GM19438 (cell line): ENCODE data around the gene SERTAD2.

ENCODE experiments used
- ATAC-seq: cut with Tn5 transposase; IDR thresholded peaks from one replicate; pipeline ENCODE4 v1.9.1; 2021; ENCODE audit warnings: low read depth; ENCODE audit not compliant: unreplicated experiment

SERTAD2 gene

DNA sequence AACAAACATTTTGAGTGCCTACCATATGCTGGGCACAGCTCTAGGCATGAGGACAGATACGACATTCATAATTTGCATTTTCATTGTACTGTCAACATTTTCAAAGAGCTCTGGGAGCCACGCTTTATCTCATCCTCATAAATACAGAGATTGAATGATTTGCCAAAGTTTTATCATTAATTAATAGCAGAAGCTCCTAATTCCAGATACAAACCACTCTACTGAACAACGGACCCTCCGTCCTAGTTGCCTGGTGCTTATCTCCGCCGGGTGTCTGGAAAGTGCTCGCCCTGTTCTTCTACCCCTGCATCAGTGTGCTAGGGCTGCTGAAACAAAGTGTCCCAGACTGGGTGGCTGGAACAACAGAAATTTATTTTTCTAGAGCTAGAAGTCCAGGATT, 23.8 kb downstream of the SERTAD2 start:
- no peak for ATAC-seq

GRCh38 chr2:64629329-64629781, 24.4 kb downstream of the SERTAD2 start:
- no peak for ATAC-seq

DNA sequence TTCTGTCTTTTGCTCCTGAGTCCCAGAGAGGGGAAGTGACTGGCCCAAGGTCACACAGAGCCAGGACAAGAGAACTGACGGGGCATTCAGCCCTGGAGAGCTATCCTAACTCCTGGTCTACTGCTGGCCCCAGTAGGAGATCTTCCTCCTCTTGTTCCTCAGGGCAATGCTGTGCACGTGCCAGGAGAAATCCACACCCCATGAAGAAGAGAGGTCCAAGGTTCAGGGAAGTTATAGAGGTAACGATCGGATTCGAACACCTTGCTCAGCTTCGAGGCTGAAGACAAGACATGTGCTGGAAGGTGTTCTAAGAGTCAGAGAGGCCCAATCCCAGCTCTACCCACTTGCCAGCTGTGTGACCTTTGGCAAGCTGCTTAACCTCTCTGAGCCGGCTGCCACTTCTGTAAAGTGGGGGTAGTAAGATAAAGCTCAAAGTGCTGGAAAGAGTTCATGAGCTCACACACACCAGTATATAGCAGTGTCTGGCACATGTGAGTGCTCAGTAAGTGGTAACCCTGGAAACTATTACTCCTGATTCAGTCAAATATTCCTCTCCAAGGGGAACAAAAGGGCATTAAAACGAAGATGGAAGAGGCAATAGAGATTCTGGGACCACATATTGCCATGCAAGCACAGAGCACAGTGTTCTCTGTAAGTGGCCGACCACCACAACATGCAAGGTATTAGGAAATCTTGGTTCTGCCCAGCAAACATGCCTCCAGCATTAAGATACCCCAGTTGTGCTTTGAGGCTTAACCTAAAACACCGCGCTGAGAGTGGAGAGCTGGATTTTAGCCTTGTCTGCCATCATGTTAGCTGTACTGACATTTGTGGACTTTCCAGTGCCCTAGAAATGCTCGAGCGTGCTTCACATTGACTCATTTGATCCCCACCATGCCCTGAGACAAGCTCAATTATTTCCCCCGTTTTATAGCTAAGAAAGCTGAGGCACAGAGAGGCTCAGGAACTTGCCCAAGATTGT, 25.6 kb downstream of the SERTAD2 start:
- ATAC-seq: no peak

DNA sequence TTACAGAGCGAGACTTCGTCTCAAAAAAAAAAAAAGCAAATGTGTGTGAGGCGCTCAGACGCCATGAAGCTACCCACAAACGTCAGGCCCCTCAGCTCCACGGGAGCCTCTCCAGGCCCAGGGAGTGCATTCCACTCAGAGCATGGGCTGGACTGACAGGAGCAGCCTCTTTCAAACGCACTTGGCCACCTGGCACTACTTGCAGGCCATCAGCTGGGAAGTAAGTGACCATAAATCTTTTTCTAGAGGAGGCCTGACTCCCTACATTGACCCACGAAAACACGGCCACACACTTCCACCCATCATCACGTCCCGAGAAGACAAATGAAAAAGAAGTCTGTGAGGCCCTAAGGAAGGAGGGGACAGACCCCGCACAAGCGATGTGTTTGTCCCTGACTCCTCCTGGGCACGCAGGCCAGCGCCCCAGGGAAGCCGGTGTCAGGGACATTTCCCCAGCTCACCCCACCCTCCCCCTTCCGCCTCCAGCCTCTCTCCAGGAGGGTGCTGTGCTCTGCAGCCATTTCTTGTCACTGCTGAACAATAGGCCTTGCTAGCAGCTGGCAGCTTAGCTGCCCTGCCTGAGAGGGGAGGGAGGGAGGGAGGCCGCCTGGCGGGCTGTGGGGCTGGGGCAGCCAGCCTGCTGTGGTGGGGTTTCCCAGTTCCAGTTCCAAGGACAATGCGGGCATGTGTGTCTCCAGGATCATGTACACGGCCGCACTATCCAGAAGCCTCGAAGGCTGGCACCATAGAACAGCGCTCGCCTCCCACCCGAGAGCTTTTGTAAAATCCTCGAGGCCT, 26.6 kb downstream of the SERTAD2 start:
- no peak for ATAC-seq

DNA sequence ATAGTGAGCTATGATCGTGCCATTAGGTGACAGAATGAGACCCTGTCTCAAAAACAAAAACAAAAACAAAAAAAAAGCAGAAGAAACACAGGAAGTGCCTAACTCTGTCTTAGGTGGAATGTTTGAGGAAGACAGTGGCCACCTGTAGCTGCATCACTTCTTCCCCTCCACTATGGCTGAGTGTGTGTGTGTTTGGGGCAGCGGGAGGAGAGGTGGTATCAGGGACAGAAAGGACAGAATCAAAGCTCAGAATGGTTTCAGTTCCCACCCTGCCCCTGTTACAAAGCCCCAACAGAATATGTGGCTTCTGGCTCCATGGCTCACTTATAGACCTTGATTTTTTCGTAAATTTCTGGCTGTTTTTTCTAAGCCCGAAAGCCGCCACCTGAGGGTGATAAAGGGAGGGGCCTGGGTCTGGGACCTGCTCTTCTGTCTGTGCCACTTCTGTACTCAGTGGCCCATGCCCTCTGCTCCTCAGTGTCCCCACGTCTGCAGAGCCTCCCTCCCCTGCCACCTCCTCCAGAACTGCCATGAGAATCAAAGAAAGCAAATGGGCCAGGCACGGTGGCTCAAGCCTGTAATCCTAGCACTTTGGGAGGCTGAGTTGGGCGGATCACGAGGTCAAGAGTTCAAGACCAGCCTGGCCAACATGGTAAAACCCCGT, 27.4 kb downstream of the SERTAD2 start:
- no peak for ATAC-seq

DNA sequence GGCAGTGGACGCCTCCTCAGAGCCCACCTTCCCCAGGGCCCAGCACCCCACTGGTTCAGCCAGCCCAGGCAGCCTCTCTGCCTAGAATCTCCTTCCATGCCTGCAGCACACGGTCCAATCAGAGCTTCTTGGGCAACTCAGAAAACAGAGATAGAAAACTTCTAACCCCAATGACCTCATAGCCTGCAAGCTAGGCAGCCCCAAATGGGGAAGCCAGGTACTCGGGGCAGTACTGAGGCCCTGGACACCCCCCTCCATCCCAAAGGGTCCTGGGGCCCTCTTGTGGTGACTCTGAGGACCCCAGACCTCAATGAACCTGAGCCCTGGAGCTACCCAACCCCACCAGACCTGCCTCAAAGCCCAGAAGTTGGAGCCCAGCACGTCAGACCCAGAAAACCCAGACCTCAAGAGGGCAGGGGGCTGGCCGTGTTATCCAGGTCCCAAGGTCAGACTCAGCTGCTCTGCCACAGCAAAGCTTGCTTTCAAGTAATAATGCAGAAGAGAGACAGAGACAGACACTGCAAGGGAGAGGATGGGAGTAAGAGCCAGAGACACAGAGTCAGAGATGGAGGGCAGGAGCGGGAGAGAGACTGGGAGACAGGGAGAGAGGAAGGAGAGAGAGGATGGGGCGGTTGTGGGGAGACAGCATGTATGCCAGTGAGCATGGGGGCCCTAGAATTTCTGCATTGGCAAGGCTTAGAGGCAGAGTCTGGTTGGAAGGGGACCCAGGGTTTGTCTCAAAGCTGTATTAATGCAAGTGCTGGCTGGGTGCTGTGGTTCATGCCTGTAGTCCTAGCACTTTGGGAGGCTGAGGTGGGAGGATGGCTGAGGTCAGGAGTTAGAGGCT, 28.2 kb downstream of the SERTAD2 start:
- no peak for ATAC-seq

DNA sequence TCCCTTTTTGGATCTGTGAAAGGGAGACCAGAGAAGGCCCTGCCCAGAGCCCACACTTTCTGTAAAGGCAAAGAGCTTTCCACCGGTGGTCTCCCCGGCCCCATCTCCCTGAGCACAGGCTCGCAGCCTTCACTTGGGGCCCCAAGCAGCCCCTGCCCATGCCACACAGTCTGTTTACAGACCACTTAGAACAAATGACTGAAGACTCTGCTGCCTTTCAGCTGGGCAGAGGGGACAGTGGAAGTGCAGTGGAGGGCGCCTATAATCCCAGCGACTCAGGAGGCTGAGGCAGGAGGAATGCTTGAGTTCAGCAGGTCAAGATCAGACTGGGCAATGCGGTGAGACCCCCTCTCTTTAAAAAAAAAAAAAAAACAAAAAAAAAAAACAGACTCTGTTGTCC, 28.9 kb downstream of the SERTAD2 start:
- no peak for ATAC-seq

DNA sequence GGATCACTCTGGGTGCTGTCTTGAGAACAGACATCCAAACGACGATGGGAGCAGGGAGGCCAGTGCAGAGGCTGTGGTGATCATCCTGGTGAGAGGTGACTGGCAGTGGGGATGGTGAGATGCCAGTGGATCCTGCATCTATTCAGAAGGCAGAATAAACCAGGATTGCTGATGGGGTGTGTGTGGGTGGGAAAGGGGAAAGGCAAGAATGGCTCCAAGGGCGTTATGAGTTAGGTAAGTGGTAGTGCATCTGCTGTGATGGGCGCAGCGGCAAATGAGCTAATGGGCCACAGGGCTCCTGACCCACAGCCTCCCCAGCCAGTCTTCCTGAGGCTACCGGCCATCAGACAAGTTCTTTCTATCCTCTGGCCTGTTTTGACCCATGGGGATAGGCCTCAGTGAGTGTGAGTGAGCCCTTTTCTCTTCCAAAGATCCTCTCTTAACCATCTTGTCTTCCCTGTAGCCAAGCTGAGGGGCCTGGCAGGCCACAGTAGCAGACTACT, 29.6 kb downstream of the SERTAD2 start:
- no peak for ATAC-seq

- no peak for ATAC-seq
These were observed 30.4 kb downstream of the SERTAD2 start for GRCh38 chr2:64623242-64623850.

GRCh38 chr2:64622443-64623241, 31.1 kb downstream of the SERTAD2 start:
- ATAC-seq: no peak

DNA sequence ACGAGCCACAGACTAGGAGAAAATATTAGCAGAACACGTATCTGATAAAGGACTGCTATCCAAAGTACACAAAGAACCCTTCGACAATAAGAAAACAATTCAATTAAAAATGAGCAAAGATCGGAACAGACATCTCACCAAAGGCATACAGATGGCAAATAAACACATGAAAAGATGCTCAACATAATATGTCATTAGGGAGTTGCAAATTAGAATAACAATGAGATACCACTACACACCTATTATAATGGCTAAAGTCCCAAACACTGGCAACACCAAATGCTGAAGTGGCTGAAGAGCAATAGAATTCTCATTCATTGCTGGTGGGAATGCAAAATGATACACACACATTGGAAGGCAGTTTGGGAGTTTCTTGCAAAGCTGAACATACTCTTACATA, 33.1 kb downstream of the SERTAD2 start:
- ATAC-seq: no peak

GRCh38 chr2:64617631-64618151, 36.0 kb downstream of the SERTAD2 start:
- ATAC-seq: no peak

DNA sequence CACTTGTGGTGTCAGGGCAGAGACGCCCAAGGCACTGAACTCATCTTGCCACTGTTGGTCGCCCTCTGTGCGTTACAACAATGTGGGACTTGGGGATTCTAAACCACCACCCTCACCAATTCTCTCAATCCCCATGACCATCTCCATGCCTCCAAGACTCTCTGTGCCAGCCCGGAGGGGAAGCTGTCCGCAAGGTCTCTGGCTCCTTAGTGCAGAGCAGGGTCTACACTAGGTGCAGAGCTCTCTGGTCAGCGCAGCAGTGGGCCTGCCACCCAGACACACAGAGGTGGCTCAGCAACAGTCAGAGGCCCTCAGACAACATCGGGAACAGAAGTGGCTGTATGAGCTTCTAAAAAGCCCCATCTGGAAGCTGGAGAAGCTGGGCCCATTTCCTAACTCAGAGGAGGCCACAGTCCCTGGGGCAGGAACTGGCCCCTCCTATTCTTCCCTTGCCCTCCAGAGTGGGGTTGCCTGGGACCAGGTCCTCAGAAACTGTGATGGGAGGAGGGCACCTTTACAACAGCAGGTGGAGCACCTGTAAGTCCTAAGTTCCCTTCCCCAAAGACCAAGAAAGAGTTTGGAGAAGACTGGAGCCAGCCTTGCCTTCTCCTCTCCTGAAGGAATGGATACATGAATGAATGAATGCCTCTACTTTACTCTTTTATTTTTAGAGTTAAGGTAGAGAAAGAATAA, 37.7 kb downstream of the SERTAD2 start:
- no peak for ATAC-seq

- no peak for ATAC-seq
These were observed 38.4 kb downstream of the SERTAD2 start for GRCh38 chr2:64615192-64615763.

GRCh38 chr2:64613276-64613675, 40.4 kb downstream of the SERTAD2 start:
- no peak for ATAC-seq

DNA sequence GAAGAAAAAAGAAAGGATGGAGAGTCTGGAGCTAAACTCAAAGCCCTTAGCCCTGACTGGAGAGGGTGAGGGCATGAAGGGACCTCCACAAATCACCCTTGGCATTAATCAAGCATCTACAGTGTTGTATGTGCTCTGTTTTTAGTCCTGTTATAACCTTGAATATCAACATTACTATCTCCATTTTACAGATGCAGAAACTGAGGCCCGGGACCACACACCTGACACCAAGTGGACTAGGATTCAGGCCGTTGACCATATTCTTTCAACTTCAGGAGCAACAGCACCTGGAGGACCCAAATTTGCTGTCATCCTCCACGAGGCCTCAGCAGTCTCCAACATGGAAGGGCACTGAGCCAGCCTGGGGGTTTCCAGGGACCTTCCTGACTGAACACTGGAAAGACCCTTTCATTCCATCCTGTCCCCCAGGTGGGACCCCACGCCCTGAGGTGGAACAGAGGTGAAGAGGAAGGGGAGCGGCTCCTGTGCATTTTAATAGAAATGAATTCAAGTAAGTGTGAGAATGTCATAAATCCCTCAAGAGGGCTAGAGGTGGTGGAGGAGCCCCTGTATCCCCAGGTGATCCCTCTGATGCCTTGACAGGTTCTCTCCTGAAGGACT, 41.0 kb downstream of the SERTAD2 start:
- no peak for ATAC-seq

DNA sequence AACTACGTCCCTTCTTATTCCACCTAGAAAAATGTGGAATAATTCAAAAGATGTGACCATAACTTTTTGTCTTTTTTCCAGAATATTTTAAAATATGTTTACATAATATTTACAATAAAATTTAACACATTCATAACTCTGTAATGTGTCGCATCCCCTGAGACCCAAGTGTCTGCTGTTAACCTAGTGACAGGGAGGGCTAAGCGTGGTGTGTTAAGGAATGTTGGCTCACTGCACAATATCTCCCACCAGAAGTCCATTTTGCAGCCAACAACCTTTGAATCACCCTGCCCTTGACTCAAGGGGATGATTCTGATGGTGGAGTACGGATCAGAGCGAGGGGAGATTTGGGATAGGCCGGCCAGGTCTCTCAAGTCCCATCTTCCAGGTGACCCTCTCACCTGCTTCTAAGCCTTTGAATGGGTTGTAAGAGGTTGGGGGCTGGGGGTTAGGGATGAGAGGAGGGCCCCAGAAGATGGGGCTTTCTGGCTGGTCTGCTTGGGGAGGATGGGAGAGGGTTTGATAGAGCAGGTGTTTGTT, 43.3 kb downstream of the SERTAD2 start:
- ATAC-seq: no peak
